ENCODE measurements around the gene MGST2. TPM values are rescaled to one million over a fixed set of nuclear protein-coding genes. Genes with fewer than 3 reads are reported as not detected.

MGST2 gene
- total and polyA plus RNA-seq, 2 experiments from 2014 or later: 4.6 to 19.1 TPM

- H3K9me3 Mint-ChIP-seq: peaks cover under 1% of the 10 kb centered on the region; the same call in 2 of the 3 replicates
- no peak overlapping the region for H3K27ac Mint-ChIP-seq
- Histone ChIP-seq H3K4me3 (no peak overlapping the region), H2AFZ (0 out of 2 replicates have a peak overlapping the region, but pooled peaks have one; percentile 4), H3K27me3 (ENCODE audit: insufficient read depth) (no peaks in the 10 kb centered on the region), H4K20me1 (replicated peaks; ENCODE audit: insufficient read depth) (no peaks in the 10 kb centered on the region), H3K79me2 (replicated peaks; ENCODE audit: insufficient read depth) (no peaks in the 10 kb centered on the region), H3K4me1 (ENCODE audit: insufficient read depth) (peaks cover 18% of the 10 kb centered on the region), H3F3A (replicated peaks; ENCODE audit: low read depth) (no peaks in the 10 kb centered on the region), H3K9me2 (ENCODE audit: insufficient read depth) (no peaks in the 10 kb centered on the region), H3K36me3 (ENCODE audit: insufficient read depth) (no peaks in the 10 kb centered on the region), H3K4me2 (no peak overlapping the region), H3K27ac (ENCODE audit: low read depth) (no peak overlapping the region)
- H3K4me3 Mint-ChIP-seq: no peak overlapping the region
- no peak for DNase-seq (ENCODE audit: low spot score)
- ATAC-seq: no peak
- H3K4me1 Mint-ChIP-seq: peaks cover 27% of the 10 kb centered on the region
- TF ChIP-seq POLR2AphosphoS5 (IDR thresholded peaks at IDR 0.05; ENCODE audit: low read depth) (no peak), EZH2 (IDR thresholded peaks at IDR 0.05; ENCODE audit: low read depth, unreplicated experiment) (no peak), NANOG (IDR thresholded peaks at IDR 0.05; ENCODE audit: borderline replicate concordance) (no peak), ETS1 (IDR thresholded peaks at IDR 0.05) (no peak), ZNF331 (CRISPR knock-in tag; IDR thresholded peaks at IDR 0.05; ENCODE audit: low read depth) (no peak), ZNF114 (CRISPR knock-in tag; IDR thresholded peaks at IDR 0.05) (no peak), STAT1 (IDR thresholded peaks at IDR 0.05; ENCODE audit: unreplicated experiment) (no peak), REST (IDR thresholded peaks at IDR 0.05; ENCODE audit: unreplicated experiment) (no peak)
- H3K27me3 Mint-ChIP-seq (ENCODE audit: insufficient read depth, low read depth, poor library complexity): peaks cover 10% of the 10 kb centered on the region
- peaks cover under 1% of the 10 kb centered on the region; the same call in 1 of the 3 replicates for H3K36me3 Mint-ChIP-seq (ENCODE audit: low read depth)
Observed at GRCh38 chr4:139663561-139664138, 2.0 kb upstream of the MGST2 start.

- Mint-ChIP-seq H3K9me3 (peaks cover 5% of the 10 kb centered on the region), H3K27ac (no peak overlapping the region), H3K4me1 (peaks cover 32% of the 10 kb centered on the region), H3K4me3 (no peak overlapping the region), H3K36me3 (ENCODE audit: low read depth) (peaks cover 5% of the 10 kb centered on the region; the same call in 2 of the 3 replicates), H3K27me3 (ENCODE audit: insufficient read depth, low read depth, poor library complexity) (peaks cover 10% of the 10 kb centered on the region)
- Histone ChIP-seq H3K27me3 (ENCODE audit: insufficient read depth) (no peaks in the 10 kb centered on the region), H2AFZ (no peak overlapping the region), H3K27ac (ENCODE audit: low read depth) (no peak overlapping the region), H3K4me3 (no peak overlapping the region), H3K9me2 (ENCODE audit: insufficient read depth) (no peaks in the 10 kb centered on the region), H3K4me2 (no peak overlapping the region), H3K79me2 (replicated peaks; ENCODE audit: insufficient read depth) (no peaks in the 10 kb centered on the region), H3F3A (replicated peaks; ENCODE audit: low read depth) (no peaks in the 10 kb centered on the region), H4K20me1 (replicated peaks; ENCODE audit: insufficient read depth) (no peaks in the 10 kb centered on the region), H3K4me1 (ENCODE audit: insufficient read depth) (peaks cover 18% of the 10 kb centered on the region), H3K36me3 (ENCODE audit: insufficient read depth) (no peaks in the 10 kb centered on the region)
- ATAC-seq (no peak), DNase-seq (ENCODE audit: low spot score) (no peak)
- TF ChIP-seq STAT1 (IDR thresholded peaks at IDR 0.05; ENCODE audit: unreplicated experiment) (no peak), EZH2phosphoT487 (IDR thresholded peaks at IDR 0.05; ENCODE audit: unreplicated experiment) (no peak), CREB1 (CRISPR knock-in tag; IDR thresholded peaks at IDR 0.05; ENCODE audit: low read depth) (no peak), EZH2 (IDR thresholded peaks at IDR 0.05; ENCODE audit: low read depth, unreplicated experiment) (no peak), REST (IDR thresholded peaks at IDR 0.05; ENCODE audit: unreplicated experiment) (no peak), JUNB (IDR thresholded peaks at IDR 0.05; ENCODE audit: unreplicated experiment) (no peak), NANOG (IDR thresholded peaks at IDR 0.05; ENCODE audit: borderline replicate concordance) (no peak)
Observed at GRCh38 chr4:139664442-139664841, 1.2 kb upstream of the MGST2 start.

Measured in GM23338 (cell line).